Stomach (tissue), 9 donors: ENCODE data around the gene CAMK2A. TPM values are rescaled to one million over a fixed set of nuclear protein-coding genes. Genes with fewer than 3 reads are reported as not detected.

Experiments
- DNase-seq, 2 donors: peaks; one replicate each; pipeline versions ENCODE4 v3.0.0 to v3.0.0-alpha.2; 2013 to 2019
- H3K27ac ChIP-seq, 5 donors: fragments of 200-600 bp in 4 of 5; sonication (generic) in 4 of 5; one replicate each; pipeline ENCODE4 v1.5.1; 2013 to 2019; ENCODE audit warnings: mild to moderate bottlenecking in 1 of 5, moderate library complexity in 1 of 5
- H3K27me3 ChIP-seq, 3 donors: fragments of 200-600 bp; sonication (generic); one replicate each; pipeline ENCODE4 v1.5.1; 2017 to 2019; ENCODE audit warnings: mixed run types in 1 of 3
- H3K36me3 ChIP-seq, 4 donors: fragments of 200-600 bp; sonication (generic); 1 replicate in 3 of 4; 2 replicates in 1 of 4; pipeline ENCODE4 v1.5.1; 2016 to 2019
- H3K4me1 ChIP-seq, 4 donors: fragments of 200-600 bp; sonication (generic); one replicate each; pipeline ENCODE4 v1.5.1; 2016 to 2019
- H3K4me3 ChIP-seq, 4 donors: fragments of 200-600 bp; sonication (generic) in 3 of 4; one replicate each; pipeline ENCODE4 v1.5.1; 2016 to 2019; ENCODE audit warnings: mild to moderate bottlenecking in 1 of 4
- H3K9me3 ChIP-seq, 4 donors: fragments of 200-600 bp; sonication (generic); one replicate each; pipeline ENCODE4 v1.5.1; 2016 to 2019
- EP300 ChIP-seq: sonication (generic); formaldehyde crosslinking; IDR thresholded peaks from one replicate; pipeline ENCODE4 v1.6.1; 2017; ENCODE audit warnings: antibody characterized with exemption
- POLR2A ChIP-seq, 4 donors: fragments of 450-650 bp; IDR thresholded peaks; one replicate each; pipeline ENCODE4 v1.6.1; 2016; ENCODE audit warnings: antibody characterized with exemption in 4 of 4, control low read depth in 2 of 4, mild to moderate bottlenecking in 1 of 4, moderate library complexity in 1 of 4
- POLR2AphosphoS5 ChIP-seq, 3 donors: sonication (generic); formaldehyde crosslinking; IDR thresholded peaks; one replicate each; pipeline ENCODE4 v1.6.1; 2016; ENCODE audit warnings: antibody characterized with exemption in 3 of 3
- WGBS, 5 donors: extraction: QIAGEN DNeasy Blood & Tissue Kit in 3 of 5; methylation state at CpG; one replicate each; pipeline versions ENCODE4 v1.1.5 to v1.1.7; 2013 to 2018; 5-methylcytosine and 5-hydroxymethylcytosine counted together
- intact Hi-C: fragments of 100-400 bp; cut with DNase I; formaldehyde crosslinking; loops from one replicate; pipeline ENCODE4 v1.15.1; 2023; ENCODE audit warnings: low total_unique reads
- polyA plus RNA-seq, 3 donors: library from polyadenylated mRNA; stranded (reverse); fragments of 200-250 nt; gene quantifications; one replicate each; pipeline ENCODE4 v1.2.3, GENCODE V29; 2013
- total RNA-seq, 5 donors: library from RNA; depleted of rRNA; stranded (reverse); fragments of >200 nt; gene quantifications; one replicate each; pipeline versions ENCODE4 v1.1.0 to v1.2.3, GENCODE V29; 2014 to 2016
- TF ChIP-seq, protein P1 (sequence below), 7 experiments: fragments of 450-650 bp in 4 of 7; fragments of 200-600 bp in 3 of 7; sonication (generic) in 3 of 7; IDR thresholded peaks; one replicate each; pipeline ENCODE4 v1.5.1; 2016 to 2019; ENCODE audit warnings: antibody characterized with exemption in 7 of 7, control low read depth in 2 of 7, mild to moderate bottlenecking in 1 of 7
- donor health status: healthy with polysubstance abuse.
- donor health status: Bipolar disorder and iron deficiency.
- donor health status: healthy.

CAMK2A gene
- total and polyA plus RNA-seq, 8 donors = 0.06 to 18.3 (median 0.63) TPM; not detected in 2

DNA sequence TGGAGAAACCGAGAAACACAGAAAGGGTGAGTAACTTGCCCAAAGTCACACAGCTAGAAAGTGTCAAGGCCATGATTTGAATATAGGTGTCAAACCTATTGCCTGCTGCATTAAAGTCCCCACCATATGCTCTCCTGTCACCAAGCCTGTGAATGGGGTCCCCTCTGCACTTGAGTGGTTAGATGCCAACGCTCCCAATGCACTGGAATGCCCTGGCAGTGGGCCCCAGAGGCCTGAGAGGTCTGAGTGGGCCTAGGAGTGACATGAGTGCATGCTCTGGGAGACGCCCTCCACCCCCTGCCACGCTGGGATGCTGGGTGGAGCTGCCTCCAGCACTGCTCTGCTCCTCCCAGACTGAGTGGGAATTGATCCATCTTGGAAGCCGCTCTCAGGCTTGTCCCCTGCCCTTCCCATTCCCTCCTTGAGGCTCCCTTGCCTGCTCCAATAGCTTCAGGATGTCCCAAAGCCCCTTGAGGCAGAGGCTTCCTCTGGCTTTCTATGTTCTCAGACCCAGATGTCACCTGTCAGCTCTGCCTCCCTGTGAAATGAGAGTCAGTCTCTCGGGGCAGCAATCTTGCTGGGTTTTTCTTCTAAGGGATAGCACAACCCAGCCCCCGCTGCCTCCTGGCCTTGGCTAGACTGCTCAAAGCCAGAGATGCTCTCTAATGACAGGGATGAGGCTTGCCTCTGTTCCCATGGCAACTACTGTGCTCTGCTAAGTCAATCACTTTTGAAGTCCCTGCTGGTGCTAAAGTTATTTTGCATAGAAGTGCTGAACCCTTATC lies 19.7 kb upstream of the CAMK2A start:
- 63 to 79% (median 70%) methylated on average over 7 of the region's 7 CpGs for WGBS, 5 donors
- Histone ChIP-seq H3K27me3 (peaks cover 0 to 4% (median 0%) of the 10 kb centered on the region in 3 donors), H3K9me3 (no peaks in the 10 kb centered on the region), H3K27ac (no peak overlapping the region), H3K4me1 (peaks cover 0 to 23% (median 2%) of the 10 kb centered on the region in 4 donors), H3K4me3 (no peak overlapping the region), H3K36me3 (no peaks in the 10 kb centered on the region)
- TF ChIP-seq, protein P1, sequence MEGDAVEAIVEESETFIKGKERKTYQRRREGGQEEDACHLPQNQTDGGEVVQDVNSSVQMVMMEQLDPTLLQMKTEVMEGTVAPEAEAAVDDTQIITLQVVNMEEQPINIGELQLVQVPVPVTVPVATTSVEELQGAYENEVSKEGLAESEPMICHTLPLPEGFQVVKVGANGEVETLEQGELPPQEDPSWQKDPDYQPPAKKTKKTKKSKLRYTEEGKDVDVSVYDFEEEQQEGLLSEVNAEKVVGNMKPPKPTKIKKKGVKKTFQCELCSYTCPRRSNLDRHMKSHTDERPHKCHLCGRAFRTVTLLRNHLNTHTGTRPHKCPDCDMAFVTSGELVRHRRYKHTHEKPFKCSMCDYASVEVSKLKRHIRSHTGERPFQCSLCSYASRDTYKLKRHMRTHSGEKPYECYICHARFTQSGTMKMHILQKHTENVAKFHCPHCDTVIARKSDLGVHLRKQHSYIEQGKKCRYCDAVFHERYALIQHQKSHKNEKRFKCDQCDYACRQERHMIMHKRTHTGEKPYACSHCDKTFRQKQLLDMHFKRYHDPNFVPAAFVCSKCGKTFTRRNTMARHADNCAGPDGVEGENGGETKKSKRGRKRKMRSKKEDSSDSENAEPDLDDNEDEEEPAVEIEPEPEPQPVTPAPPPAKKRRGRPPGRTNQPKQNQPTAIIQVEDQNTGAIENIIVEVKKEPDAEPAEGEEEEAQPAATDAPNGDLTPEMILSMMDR (IDR thresholded peaks at IDR 0.05) = no peak
- TF ChIP-seq POLR2AphosphoS5 (IDR thresholded peaks at IDR 0.05) = no peak
- DNase-seq = peak in 1 of 2 donors; percentile 63
- intact Hi-C loops = no loop called here

DNA sequence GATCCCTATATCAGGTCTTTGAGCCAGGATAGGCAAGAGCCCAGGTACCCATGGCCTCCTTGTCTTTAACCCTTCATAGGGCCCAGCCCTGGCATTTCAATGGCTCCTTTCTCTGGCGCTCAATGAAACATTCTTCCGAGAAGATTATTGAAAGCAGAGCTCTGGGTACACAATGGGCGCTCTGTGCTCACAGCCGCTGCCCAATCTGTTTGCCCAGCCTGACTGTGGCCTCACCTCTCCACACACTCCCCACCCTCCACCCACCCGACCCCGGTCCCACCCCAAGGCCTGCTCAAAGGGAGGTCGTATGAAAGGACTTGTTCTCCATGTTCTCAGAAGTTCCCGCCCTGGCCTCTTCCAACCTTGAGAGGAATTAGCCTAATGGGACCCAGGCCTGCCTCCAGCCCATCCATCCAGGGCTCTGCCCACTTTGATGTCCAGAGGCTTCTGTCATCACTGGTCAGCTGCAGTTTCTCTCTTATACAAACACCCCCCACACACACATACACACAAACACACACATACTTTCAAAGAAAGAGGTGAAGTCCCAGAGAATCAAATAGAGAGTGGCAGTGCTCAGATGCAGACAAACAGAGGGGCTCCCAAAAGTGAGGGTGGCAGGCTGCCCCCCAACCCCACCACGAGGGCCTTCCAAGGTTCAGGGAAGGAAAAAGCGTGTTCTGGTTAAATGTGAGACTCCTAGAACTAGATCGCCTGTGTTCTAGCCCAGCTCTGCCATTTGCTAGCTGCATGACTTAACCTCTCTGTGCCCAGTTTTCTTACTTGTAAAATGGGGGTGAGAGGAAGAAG lies 18.2 kb upstream of the CAMK2A start:
- no peak for TF ChIP-seq EP300
- TF ChIP-seq POLR2AphosphoS5 (IDR thresholded peaks at IDR 0.05) = no peak
- TF ChIP-seq, protein P1 (IDR thresholded peaks at IDR 0.05) = no peak
- no peak for TF ChIP-seq POLR2A (IDR thresholded peaks at IDR 0.05)
- 43 to 65% (median 57%) methylated on average over 11 of the region's 11 CpGs for WGBS, 5 donors
- H3K36me3 ChIP-seq = no peaks in the 10 kb centered on the region
- DNase-seq = peak in 1 of 2 donors; percentile 64
- H3K27me3 ChIP-seq = peaks cover 0 to 18% (median 4%) of the 10 kb centered on the region in 3 donors
- H3K27ac ChIP-seq = no peak overlapping the region
- H3K4me3 ChIP-seq = no peak overlapping the region
- H3K4me1 ChIP-seq = peaks cover 6 to 32% (median 9%) of the 10 kb centered on the region in 4 donors
- no peaks in the 10 kb centered on the region for H3K9me3 ChIP-seq
- intact Hi-C loops = no loop called here

DNA sequence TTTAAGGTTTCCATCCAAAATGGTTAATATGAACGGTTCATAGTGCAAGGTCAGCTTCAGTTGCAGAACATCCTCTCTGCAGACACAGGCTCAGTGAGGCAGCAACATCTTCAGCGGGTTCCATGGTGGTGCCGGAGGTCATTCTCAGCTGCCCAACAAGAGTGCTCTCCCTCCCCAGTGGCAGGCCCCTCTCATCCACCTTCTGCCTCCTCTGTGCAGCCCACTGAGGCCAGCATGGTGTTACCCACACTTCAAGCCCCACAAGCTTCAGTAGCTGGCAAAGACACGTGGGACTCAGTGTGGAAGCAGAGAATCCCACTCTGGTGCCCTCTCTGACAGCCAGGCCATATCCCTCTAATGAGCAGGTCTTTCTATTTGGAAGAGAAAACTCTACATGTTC lies 17.2 kb upstream of the CAMK2A start:
- intact Hi-C loops = no loop called here
- TF ChIP-seq POLR2AphosphoS5 (IDR thresholded peaks at IDR 0.05) (no peak), EP300 (no peak), POLR2A (IDR thresholded peaks at IDR 0.05) (no peak)
- TF ChIP-seq, protein P1 (IDR thresholded peaks at IDR 0.05) = no peak
- no peak overlapping the region for H3K4me3 ChIP-seq
- no peaks in the 10 kb centered on the region for H3K36me3 ChIP-seq
- 89 to 93% (median 90%) methylated on average over 2 to 4 of the region's 4 CpGs for WGBS, 5 donors
- no peak for DNase-seq
- H3K4me1 ChIP-seq = peaks cover 14 to 43% (median 19%) of the 10 kb centered on the region in 4 donors
- H3K27me3 ChIP-seq = peaks cover 0 to 29% (median 15%) of the 10 kb centered on the region in 3 donors
- H3K27ac ChIP-seq = no peak overlapping the region
- H3K9me3 ChIP-seq = no peaks in the 10 kb centered on the region

DNA sequence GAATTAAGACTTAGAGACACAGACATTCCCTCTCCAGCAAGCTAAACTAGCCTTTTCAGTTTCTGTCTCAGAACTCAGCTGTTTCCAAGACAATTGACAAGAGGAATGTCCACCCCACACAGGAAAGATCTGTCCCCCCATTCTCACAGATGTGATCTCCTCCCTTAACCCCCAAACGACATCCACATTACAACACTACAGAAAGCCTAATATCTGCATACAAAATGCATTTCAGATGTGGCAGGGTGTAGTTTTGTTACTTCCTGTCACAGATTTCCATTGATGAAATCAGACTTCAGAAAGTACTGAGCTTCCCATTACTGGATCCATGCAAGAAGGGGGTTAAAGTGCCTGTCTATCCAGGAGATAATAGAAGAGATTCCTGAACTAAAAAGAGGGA lies 16.0 kb upstream of the CAMK2A start:
- DNase-seq = no peak
- WGBS, 5 donors = 25 to 50% (median 39%) methylated on average over 1 of the region's 1 CpG
- H3K9me3 ChIP-seq = no peaks in the 10 kb centered on the region
- H3K36me3 ChIP-seq = no peaks in the 10 kb centered on the region
- H3K27ac ChIP-seq = peak overlapping the region in 2 of 5 donors; percentile 7 to 80
- no peak overlapping the region for H3K4me3 ChIP-seq
- peaks cover 0 to 40% (median 17%) of the 10 kb centered on the region in 3 donors for H3K27me3 ChIP-seq
- TF ChIP-seq EP300 (no peak), POLR2A (IDR thresholded peaks at IDR 0.05) (no peak), POLR2AphosphoS5 (IDR thresholded peaks at IDR 0.05) (no peak)
- TF ChIP-seq, protein P1 (IDR thresholded peaks at IDR 0.05) = no peak
- peaks cover 14 to 52% (median 24%) of the 10 kb centered on the region in 4 donors for H3K4me1 ChIP-seq
- intact Hi-C loops = no loop called here
